ENCODE results near the gene KCTD10.
A peak's percentile ranks its signal among the peaks of the same experiment; 100 is the strongest.

Gene KCTD10

GRCh38 chr12:109428037-109428629 lies 49.0 kb downstream of the KCTD10 start:
- Histone ChIP-seq H3K27me3 (ENCODE audit: insufficient read depth, low read length) (no peaks in the 10 kb centered on the region), H2AFZ (ENCODE audit: insufficient read depth, low read length, poor library complexity) (no peak overlapping the region), H3K4ac (ENCODE audit: low read depth, low read length) (no peak overlapping the region), H4K8ac (ENCODE audit: low read depth, low read length) (no peak overlapping the region), H4K91ac (ENCODE audit: low read depth, low read length) (no peak overlapping the region), H3K14ac (ENCODE audit: low read length) (no peak overlapping the region), H3K36me3 (ENCODE audit: control insufficient read depth in 1 of 2, insufficient read depth in 2 of 2, low read length in 2 of 2) (no peaks in the 10 kb centered on the region), H3K23ac (ENCODE audit: low read length) (no peak overlapping the region), H4K12ac (ENCODE audit: low read depth, low read length) (no peak overlapping the region), H2AK5ac (ENCODE audit: low read length) (no peak overlapping the region), H2BK12ac (ENCODE audit: low read length) (no peak overlapping the region), H3K9ac (ENCODE audit: low read length) (no peak overlapping the region), H3K4me1 (ENCODE audit: control insufficient read depth in 1 of 2, insufficient read depth in 2 of 2, low read length in 2 of 2) (peaks cover 2 to 3% of the 10 kb centered on the region in 2 experiments), H3K9me3 (ENCODE audit: insufficient read depth, low read depth, low read length) (no peaks in the 10 kb centered on the region), H3K27ac (ENCODE audit: low read depth, low read length) (no peak overlapping the region), H3K4me3 (ENCODE audit: low read depth, low read length) (no peak overlapping the region), H3K4me2 (ENCODE audit: low read length) (no peak overlapping the region), H3K79me2 (ENCODE audit: control insufficient read depth, insufficient read depth, low read length, poor library complexity) (no peaks in the 10 kb centered on the region), H2BK5ac (ENCODE audit: low read depth, low read length, poor library complexity) (no peak overlapping the region), H3K18ac (ENCODE audit: low read length) (no peak overlapping the region), H3K79me1 (ENCODE audit: low read length) (no peaks in the 10 kb centered on the region), H2BK120ac (ENCODE audit: insufficient read depth, low read length, poor library complexity) (no peak overlapping the region)
- DNase-seq, result peak; percentile 89 to 94
- WGBS (ENCODE audit: extremely low coverage, insufficient coverage, insufficient read length), result no CpG with 5 or more reads among the region's 8 CpGs

GRCh38 chr12:109423392-109423791 lies 53.7 kb downstream of the KCTD10 start:
- no peak overlapping the region for H3K23ac ChIP-seq (ENCODE audit: low read length)
- H2AK5ac ChIP-seq (ENCODE audit: low read length), result no peak overlapping the region
- H3K4ac ChIP-seq (ENCODE audit: low read depth, low read length), result no peak overlapping the region
- no peaks in the 10 kb centered on the region for H3K4me1 ChIP-seq (ENCODE audit: control insufficient read depth in 1 of 2, insufficient read depth in 2 of 2, low read length in 2 of 2)
- no peaks in the 10 kb centered on the region for H3K27me3 ChIP-seq (ENCODE audit: insufficient read depth, low read length)
- no peak overlapping the region for H4K12ac ChIP-seq (ENCODE audit: low read depth, low read length)
- H3K4me2 ChIP-seq (ENCODE audit: low read length), result no peak overlapping the region
- H2AFZ ChIP-seq (ENCODE audit: insufficient read depth, low read length, poor library complexity), result no peak overlapping the region
- H3K9ac ChIP-seq (ENCODE audit: low read length), result no peak overlapping the region
- H2BK12ac ChIP-seq (ENCODE audit: low read length), result no peak overlapping the region
- no peak overlapping the region for H4K91ac ChIP-seq (ENCODE audit: low read depth, low read length)
- DNase-seq, result no peak
- no peaks in the 10 kb centered on the region for H3K9me3 ChIP-seq (ENCODE audit: insufficient read depth, low read depth, low read length)
- H3K4me3 ChIP-seq (ENCODE audit: low read depth, low read length), result no peak overlapping the region
- no peak overlapping the region for H2BK120ac ChIP-seq (ENCODE audit: insufficient read depth, low read length, poor library complexity)
- H4K8ac ChIP-seq (ENCODE audit: low read depth, low read length), result no peak overlapping the region
- H3K14ac ChIP-seq (ENCODE audit: low read length), result no peak overlapping the region
- H3K36me3 ChIP-seq (ENCODE audit: control insufficient read depth in 1 of 2, insufficient read depth in 2 of 2, low read length in 2 of 2), result no peaks in the 10 kb centered on the region
- no peak overlapping the region for H3K27ac ChIP-seq (ENCODE audit: low read depth, low read length)
- no CpG with 5 or more reads among the region's 9 CpGs for WGBS (ENCODE audit: extremely low coverage, insufficient coverage, insufficient read length)
- no peaks in the 10 kb centered on the region for H3K79me1 ChIP-seq (ENCODE audit: low read length)
- no peak overlapping the region for H2BK5ac ChIP-seq (ENCODE audit: low read depth, low read length, poor library complexity)
- H3K79me2 ChIP-seq (ENCODE audit: control insufficient read depth, insufficient read depth, low read length, poor library complexity), result no peaks in the 10 kb centered on the region
- H3K18ac ChIP-seq (ENCODE audit: low read length), result no peak overlapping the region

GRCh38 chr12:109422251-109422650 lies 54.8 kb downstream of the KCTD10 start:
- Histone ChIP-seq H3K36me3 (ENCODE audit: control insufficient read depth in 1 of 2, insufficient read depth in 2 of 2, low read length in 2 of 2) (no peaks in the 10 kb centered on the region), H3K23ac (ENCODE audit: low read length) (no peak overlapping the region), H3K9me3 (ENCODE audit: insufficient read depth, low read depth, low read length) (no peaks in the 10 kb centered on the region), H3K18ac (ENCODE audit: low read length) (no peak overlapping the region), H4K12ac (ENCODE audit: low read depth, low read length) (no peak overlapping the region), H3K4me2 (ENCODE audit: low read length) (no peak overlapping the region), H2AK5ac (ENCODE audit: low read length) (no peak overlapping the region), H3K4me1 (ENCODE audit: control insufficient read depth in 1 of 2, insufficient read depth in 2 of 2, low read length in 2 of 2) (no peaks in the 10 kb centered on the region), H3K27me3 (ENCODE audit: insufficient read depth, low read length) (no peaks in the 10 kb centered on the region), H2AFZ (ENCODE audit: insufficient read depth, low read length, poor library complexity) (no peak overlapping the region), H4K8ac (ENCODE audit: low read depth, low read length) (no peak overlapping the region), H4K91ac (ENCODE audit: low read depth, low read length) (no peak overlapping the region), H2BK120ac (ENCODE audit: insufficient read depth, low read length, poor library complexity) (no peak overlapping the region), H3K9ac (ENCODE audit: low read length) (no peak overlapping the region), H3K79me2 (ENCODE audit: control insufficient read depth, insufficient read depth, low read length, poor library complexity) (no peaks in the 10 kb centered on the region), H2BK12ac (ENCODE audit: low read length) (no peak overlapping the region), H3K14ac (ENCODE audit: low read length) (no peak overlapping the region), H2BK5ac (ENCODE audit: low read depth, low read length, poor library complexity) (no peak overlapping the region), H3K4ac (ENCODE audit: low read depth, low read length) (no peak overlapping the region), H3K79me1 (ENCODE audit: low read length) (no peaks in the 10 kb centered on the region), H3K27ac (ENCODE audit: low read depth, low read length) (no peak overlapping the region), H3K4me3 (ENCODE audit: low read depth, low read length) (no peak overlapping the region)
- no CpG with 5 or more reads among the region's 10 CpGs for WGBS (ENCODE audit: extremely low coverage, insufficient coverage, insufficient read length)
- no peak for DNase-seq

- Histone ChIP-seq H3K4me2 (ENCODE audit: low read length) (no peak overlapping the region), H3K23ac (ENCODE audit: low read length) (no peak overlapping the region), H3K14ac (ENCODE audit: low read length) (no peak overlapping the region), H3K79me2 (ENCODE audit: control insufficient read depth, insufficient read depth, low read length, poor library complexity) (no peaks in the 10 kb centered on the region), H4K91ac (ENCODE audit: low read depth, low read length) (no peak overlapping the region), H4K12ac (ENCODE audit: low read depth, low read length) (no peak overlapping the region), H3K4me3 (ENCODE audit: low read depth, low read length) (no peak overlapping the region), H3K27me3 (ENCODE audit: insufficient read depth, low read length) (no peaks in the 10 kb centered on the region), H3K4me1 (ENCODE audit: control insufficient read depth in 1 of 2, insufficient read depth in 2 of 2, low read length in 2 of 2) (no peaks in the 10 kb centered on the region), H2AK5ac (ENCODE audit: low read length) (no peak overlapping the region), H3K36me3 (ENCODE audit: control insufficient read depth in 1 of 2, insufficient read depth in 2 of 2, low read length in 2 of 2) (no peaks in the 10 kb centered on the region), H3K18ac (ENCODE audit: low read length) (no peak overlapping the region), H3K27ac (ENCODE audit: low read depth, low read length) (no peak overlapping the region), H3K9ac (ENCODE audit: low read length) (no peak overlapping the region), H2BK5ac (ENCODE audit: low read depth, low read length, poor library complexity) (no peak overlapping the region), H4K8ac (ENCODE audit: low read depth, low read length) (no peak overlapping the region), H3K4ac (ENCODE audit: low read depth, low read length) (no peak overlapping the region), H2AFZ (ENCODE audit: insufficient read depth, low read length, poor library complexity) (no peak overlapping the region), H3K79me1 (ENCODE audit: low read length) (no peaks in the 10 kb centered on the region), H3K9me3 (ENCODE audit: insufficient read depth, low read depth, low read length) (no peaks in the 10 kb centered on the region), H2BK120ac (ENCODE audit: insufficient read depth, low read length, poor library complexity) (no peak overlapping the region), H2BK12ac (ENCODE audit: low read length) (no peak overlapping the region)
- no CpG with 5 or more reads among the region's 8 CpGs for WGBS (ENCODE audit: extremely low coverage, insufficient coverage, insufficient read length)
- DNase-seq, result no peak
Measured at GRCh38 chr12:109421355-109422087, 55.6 kb downstream of the KCTD10 start.

All from trophoblast cell (in vitro differentiated cells and primary cell).